Fibroblast of skin of right biceps (primary cell): ENCODE results near the gene LECT2.

Source experiments
- DNase-seq: peaks from one replicate; pipeline ENCODE4 v3.0.0-alpha.2; 2013

Gene LECT2

DNA sequence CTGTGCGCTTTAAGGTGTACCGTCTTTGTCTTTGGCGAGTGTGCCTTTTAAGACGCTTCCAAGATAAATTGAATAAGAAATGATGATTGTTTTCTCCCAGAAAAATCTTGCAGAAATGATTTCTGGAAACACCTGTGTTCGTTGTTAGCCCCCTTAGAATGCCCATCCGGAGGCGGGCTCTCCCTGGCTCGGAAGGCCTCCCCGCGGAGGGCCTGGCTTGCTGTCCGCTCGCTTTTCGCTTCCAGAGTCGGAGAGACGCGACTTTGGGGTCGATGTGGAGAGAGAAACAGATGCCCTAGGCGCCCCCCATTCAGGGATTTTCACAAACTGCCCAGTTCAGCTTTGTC, 23.9 kb downstream of the LECT2 start:
- DNase-seq, result no peak

DNA sequence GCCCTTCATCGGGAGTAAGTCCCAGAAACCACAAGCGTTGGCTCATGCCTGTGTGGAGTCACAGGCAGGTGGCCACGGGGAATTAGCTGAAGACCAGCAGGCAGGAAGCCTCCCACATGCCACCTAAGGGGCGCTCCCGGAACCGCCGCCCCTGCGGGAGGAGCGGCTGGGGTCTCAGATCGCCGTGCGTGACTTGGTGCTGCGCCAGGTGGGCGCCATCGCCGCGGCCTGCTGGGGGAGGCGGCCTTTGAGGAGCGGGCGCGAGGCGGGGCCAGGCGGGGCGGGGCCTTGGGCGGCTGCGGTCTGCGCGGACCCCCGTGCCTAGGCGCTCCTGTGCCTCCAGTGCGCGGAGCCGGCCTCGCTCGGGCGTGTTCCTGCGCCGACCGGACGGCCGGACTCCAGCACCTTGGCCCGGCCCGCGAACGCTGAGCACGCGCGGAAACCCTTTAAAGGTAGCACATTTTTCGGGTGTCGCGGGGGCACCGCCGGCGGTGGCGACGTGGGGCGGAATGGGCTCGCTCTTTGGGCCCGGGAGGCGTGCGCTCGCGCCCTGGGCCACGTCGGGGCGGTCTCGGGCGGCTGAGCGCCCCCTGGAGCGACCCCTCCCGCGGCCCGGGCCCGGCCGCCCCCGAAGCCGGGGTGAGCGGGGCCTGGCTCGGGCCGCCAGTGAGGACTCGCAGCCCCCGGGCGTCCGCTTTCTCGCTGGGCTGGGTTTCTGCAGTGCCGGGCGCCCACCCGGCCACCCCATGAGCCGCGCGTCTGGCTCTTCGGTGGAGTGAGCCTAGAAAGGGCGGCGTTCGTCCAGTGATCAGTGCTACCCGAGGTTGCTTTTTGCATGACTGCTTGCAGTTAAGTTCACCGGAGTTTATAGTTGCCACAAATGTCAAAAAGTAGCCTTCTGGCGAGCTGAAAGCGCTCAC, 24.5 kb downstream of the LECT2 start:
- no peak for DNase-seq

DNA sequence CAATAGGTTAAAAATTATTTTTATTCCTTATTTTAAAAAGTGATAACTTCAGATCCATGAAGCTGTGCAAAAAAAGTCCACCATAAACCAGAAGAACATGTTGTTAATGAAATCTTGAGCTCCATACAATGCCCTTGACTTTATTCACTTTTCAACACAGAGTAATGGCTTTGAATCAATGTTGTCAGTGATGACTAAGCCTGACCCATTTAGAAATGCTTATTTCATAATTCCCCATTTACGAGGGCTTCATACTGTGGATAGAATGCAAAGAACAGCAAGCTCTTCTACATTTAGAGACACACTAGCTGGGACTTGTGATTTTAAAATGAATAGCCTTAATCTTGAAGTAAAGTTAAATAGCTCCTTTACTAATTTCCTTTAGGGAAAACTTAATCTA, 33.4 kb downstream of the LECT2 start:
- DNase-seq, result peak; percentile 39

DNA sequence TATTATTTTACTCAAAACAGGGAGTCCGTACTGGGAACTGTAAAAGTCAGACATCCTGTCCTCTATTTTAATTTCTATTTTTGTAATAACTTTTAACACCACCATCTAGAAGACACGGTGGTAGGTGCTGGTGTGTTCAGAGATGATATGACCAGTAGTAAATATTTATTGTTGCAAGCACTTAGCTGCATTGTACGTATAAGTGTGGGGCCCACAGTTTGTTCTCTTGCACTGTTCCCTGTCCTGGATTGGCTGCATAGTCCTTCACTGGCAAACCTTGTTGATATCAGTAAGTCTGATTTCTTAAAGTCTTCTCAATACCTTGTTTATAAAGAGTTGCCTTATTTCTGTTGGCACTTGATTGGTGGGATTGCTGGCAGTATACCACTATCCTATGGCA, 34.6 kb downstream of the LECT2 start:
- DNase-seq, result no peak

DNA sequence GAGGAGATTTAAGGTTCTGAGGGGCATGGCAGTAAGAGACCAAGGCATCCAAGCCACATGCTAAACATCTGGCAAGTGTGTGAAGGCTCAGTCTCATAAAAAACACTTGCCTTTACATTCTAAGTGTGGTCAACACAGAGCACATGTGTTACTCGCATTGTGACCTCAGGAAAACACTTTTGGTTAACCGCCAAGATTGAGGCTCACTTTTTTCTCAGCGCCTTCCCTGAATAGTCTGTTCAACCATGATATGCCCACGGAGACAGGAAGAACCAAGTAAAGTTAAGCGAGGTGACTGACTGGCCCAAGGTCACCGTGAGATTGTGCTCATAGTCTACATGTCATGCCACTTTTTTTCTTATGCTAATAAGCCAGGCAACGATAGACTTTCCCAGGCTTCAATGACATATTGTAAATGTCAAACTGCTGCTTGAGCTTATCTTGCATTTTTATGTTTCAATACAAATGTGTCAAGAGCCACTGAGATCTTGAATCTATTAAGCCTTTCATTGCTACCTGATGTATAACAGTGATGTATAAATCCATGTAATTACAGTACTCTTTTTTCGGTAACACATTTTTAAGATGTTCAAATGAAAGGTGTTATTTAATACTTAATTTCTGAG, 38.0 kb downstream of the LECT2 start:
- DNase-seq, result no peak

DNA sequence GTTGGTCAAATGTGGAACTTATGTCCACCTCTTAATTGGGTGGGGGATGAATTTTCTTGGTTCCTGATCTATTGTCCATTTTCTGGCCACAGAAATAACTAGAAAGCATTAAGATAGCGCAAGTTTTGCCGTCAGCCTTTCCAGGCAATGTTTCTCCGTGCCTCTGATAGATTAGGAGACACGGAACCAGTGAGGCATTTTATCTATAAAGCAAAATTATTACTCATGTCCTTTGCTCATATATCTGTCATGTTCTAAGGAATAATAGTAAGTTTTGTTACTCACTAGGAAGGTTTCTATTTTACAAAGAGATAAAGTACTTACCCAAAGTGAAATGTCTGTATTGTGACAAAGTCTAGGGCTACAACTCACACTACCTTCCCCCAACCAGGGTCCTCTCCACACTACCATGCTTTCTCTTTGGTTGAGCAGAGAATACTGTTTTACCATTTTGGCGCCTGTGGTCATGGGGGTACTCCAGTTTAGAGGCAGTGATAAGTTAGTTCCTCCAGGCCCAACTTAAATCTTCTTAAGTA, 39.2 kb downstream of the LECT2 start:
- no peak for DNase-seq

DNA sequence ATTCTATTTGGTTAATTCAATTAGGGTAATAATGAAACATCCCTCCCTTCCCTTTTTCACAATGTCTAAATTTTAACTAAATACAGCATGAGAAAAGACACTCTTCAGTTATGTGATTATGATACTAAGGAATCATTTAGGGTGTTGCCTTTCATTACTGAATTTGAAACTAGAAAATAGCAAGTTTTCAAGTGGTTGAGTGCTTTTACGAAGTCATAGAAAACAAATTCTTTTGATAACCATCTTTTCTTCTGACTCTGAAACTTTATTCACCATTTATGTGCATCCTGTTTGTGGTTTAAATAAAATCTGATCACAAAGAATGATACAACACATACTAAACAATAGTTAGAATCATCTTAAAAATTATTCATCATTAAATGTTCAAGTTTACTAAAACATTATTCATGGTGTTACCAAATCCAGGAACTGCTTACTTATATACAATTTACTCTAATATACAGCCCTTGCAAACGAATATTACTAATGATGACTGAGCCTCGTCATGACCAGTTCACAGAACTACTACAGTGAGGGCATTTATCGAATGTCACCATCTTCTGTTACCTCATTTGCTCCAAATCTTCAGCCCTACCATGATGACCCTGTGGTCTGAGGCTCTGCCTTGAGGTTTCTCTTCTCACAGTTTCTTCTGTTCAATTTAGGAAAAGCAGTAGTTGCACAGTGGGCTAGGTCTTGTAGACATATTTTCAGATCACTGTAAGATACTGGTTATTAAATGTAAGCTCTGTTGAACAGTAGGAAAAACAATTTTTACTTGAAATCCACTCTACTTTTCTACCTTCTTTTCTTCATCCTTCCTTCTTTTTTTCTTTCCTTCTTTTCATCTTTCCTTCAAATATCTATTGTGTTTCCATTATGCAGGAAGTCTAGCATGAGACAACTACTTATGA, 40.8 kb downstream of the LECT2 start:
- DNase-seq, result no peak

DNA sequence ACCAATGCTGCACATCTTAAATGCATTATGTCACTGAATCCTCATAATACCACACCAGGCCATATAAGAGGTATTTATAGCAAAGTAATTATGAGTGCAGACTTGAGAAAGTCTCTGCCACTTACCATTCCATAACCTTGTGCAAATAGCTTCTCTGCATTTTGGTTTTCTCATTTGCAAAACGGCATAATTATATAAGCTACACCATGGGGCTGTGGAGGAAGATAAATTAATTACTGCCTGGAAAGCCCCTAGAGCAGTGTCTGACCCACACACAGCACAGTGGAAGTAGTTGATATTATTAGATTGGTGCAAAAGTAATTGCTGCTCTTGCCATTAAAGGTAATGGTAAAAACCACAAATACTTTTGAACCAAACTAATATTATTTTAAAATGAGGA, 49.6 kb downstream of the LECT2 start:
- DNase-seq, result no peak

DNA sequence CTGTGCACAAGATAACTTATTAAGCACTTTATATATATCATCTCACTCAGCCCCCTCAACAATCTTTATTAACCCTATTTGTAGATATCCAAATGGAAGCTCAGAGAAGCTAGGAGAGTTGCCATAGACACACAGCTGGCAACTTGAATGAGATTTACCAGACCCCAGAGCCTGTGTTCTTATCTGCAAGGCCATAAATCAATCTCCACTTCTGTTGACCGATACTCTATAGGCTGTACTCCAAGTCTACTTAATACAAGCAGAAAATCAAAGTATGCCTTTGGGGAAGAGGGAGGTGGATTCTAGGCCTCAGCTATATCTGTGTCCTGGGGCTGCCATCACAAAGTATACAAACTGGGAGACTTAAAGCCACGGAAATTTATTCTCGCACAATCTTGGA, 53.1 kb downstream of the LECT2 start:
- DNase-seq, result no peak

DNA sequence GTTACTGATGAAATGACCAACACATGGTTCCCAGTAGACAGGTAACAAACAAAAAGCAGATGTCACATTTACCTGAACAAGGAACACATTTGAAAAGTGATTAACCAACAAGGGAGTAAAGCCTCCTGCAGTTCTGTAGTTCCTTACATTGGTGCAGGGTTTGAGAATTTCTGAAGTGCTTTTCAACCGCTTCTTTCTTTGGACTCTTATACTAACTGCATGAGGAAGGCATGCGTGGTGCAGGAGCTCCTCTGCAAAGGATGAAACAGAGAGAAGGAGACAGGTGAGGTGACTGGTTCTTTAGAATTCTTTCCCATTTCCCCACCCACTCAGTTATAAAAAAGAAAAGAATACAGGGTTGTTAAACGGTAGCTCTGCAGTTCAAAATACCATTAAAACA, 54.5 kb downstream of the LECT2 start:
- DNase-seq, result no peak

DNA sequence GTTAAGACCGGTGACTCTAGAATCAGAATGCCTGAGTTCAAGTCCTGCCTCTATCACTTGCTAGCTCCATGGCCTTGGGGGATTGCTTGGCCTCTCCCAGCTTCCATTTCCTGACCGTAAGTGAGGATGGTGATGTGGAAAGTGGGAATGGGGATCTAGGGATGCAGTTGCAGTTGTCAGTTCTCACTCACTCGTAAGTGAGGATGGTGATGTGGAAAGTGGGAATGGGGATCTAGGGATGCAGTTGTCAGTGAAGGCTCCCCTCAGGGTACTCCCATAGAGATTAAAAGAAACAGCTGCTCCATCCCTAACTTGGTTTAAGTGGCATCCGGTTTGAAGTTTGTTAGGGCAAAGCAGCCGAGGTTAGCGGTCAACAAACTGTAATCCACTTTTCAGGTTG, 56.1 kb downstream of the LECT2 start:
- no peak for DNase-seq
